Measurements from ENCODE around the gene MID1IP1. TPM values are rescaled to one million over a fixed set of nuclear protein-coding genes. Genes with fewer than 3 reads are reported as not detected.

MID1IP1 gene
- total RNA-seq (2016; rRNA removed; fragmentation: Illumina TruSeq; extraction: Trizol) (28.9 and 35.7 TPM in 2 replicates), polyA plus RNA-seq (2011; rRNA removed) (36.1 and 46.3 TPM in 2 replicates), polyA minus RNA-seq (2011; rRNA and poly(A)+ RNA removed; ENCODE audit: low replicate concordance) (50.4 and 50.8 TPM in 2 replicates), Bru-seq, nascent RNA (percentile 90 among the genes with signal in this experiment), BruChase-seq, experiment 1, labeled RNA remaining after a 6-hour chase (percentile 91 among the genes with signal in this experiment), BruChase-seq, experiment 2, labeled RNA remaining after a 2-hour chase (percentile 95 among the genes with signal in this experiment)
- total RNA-seq (2016; cell fraction: cytosol; rRNA removed; fragmentation: Illumina TruSeq; extraction: Trizol; ENCODE audit: low read depth) = 11.0 and 12.4 TPM in 2 replicates
- 28.3 and 35.8 TPM in 2 replicates for total RNA-seq (2016; cell fraction: insoluble cytoplasmic fraction; rRNA removed; fragmentation: Illumina TruSeq; extraction: Trizol)
- total RNA-seq (2016; cell fraction: membrane; rRNA removed; fragmentation: Illumina TruSeq; extraction: Trizol) = 24.7 and 25.8 TPM in 2 replicates
- total RNA-seq (2016; cell fraction: nucleus; rRNA removed; fragmentation: Illumina TruSeq; extraction: Trizol) = 18.5 and 18.6 TPM in 2 replicates
- polyA plus RNA-seq (2011; cell fraction: cytosol; rRNA removed) = 43.4 and 44.7 TPM in 2 replicates
- 29.8 and 32.9 TPM in 2 replicates for polyA plus RNA-seq (2011; cell fraction: nucleus; rRNA removed)
- 46.0 and 48.1 TPM in 2 replicates for polyA plus RNA-seq (2012)
- 4.4 and 5.1 TPM in 2 replicates for polyA plus RNA-seq (2016; cell fraction: cytosol; fragmentation: Illumina TruSeq; extraction: Trizol; ENCODE audit: low read depth)
- 28.2 and 32.4 TPM in 2 replicates for polyA plus RNA-seq (2016; cell fraction: insoluble cytoplasmic fraction; fragmentation: Illumina TruSeq; extraction: Trizol; ENCODE audit: low read depth)
- 10.8 and 11.2 TPM in 2 replicates for polyA plus RNA-seq (2016; cell fraction: membrane; fragmentation: Illumina TruSeq; extraction: Trizol; ENCODE audit: low read depth)
- polyA plus RNA-seq (2016; cell fraction: nucleus; fragmentation: Illumina TruSeq; extraction: Trizol; ENCODE audit: insufficient read depth, low read depth) = 30.7 and 31.4 TPM in 2 replicates
- polyA minus RNA-seq (2011; cell fraction: cytosol; rRNA and poly(A)+ RNA removed) = 29.9 and 30.2 TPM in 2 replicates
- 16.7 and 17.3 TPM in 2 replicates for polyA minus RNA-seq (2011; cell fraction: nucleus; rRNA and poly(A)+ RNA removed)
- long read RNA-seq, experiment 1, partial matches to known transcripts = 0 of 3 reads
- long read RNA-seq, experiment 1, other reads (novel, unspliced or antisense) = 1 of 3 reads
- long read RNA-seq, experiment 2, transcript MID1IP1-201 (2 exons, 2,536 nt) = major isoform, 123 of 221 reads
- long read RNA-seq, experiment 2, partial matches to known transcripts = 90 of 221 reads
- long read RNA-seq, experiment 2, other reads (novel, unspliced or antisense) = 8 of 221 reads

- WGBS (ENCODE audit: low lambda C conversion rate) = 1% methylated on average over 13 of the region's 32 CpGs
- Histone ChIP-seq H3K9me3 (ENCODE audit: low read length) (no peaks in the 10 kb centered on the region), H3K79me2 (ENCODE audit: insufficient read depth, low read length) (peaks cover 27% of the 10 kb centered on the region), H4K20me1 (ENCODE audit: insufficient read depth, low read length) (0 out of 2 replicates have a peak, but pooled peaks cover 2% of the 10 kb centered on the region), H3K4me3 (replicated peaks in 1 of 3; ENCODE audit: insufficient read depth in 1 of 3, low read depth in 2 of 3, low read length in 3 of 3) (peak within 1 kb of the TSS; percentile 63 to 76 (median 71)), H2AFZ (ENCODE audit: low read length) (peak within 1 kb of the TSS; percentile 85), H3K36me3 (replicated peaks in 1 of 2; ENCODE audit: control insufficient read depth in 1 of 2, insufficient read depth in 2 of 2, low read length in 2 of 2) (no peaks in the 10 kb centered on the region), H3K27me3 (ENCODE audit: control insufficient read depth in 1 of 2, insufficient read depth in 2 of 2, low read length in 2 of 2) (no peaks in the 10 kb centered on the region; a peak in 1 of 5 replicates), H3K9ac (ENCODE audit: insufficient read depth, low read depth, low read length) (peak within 1 kb of the TSS; percentile 95), H3K4me2 (ENCODE audit: low read depth, low read length) (peak within 1 kb of the TSS; percentile 74), H3K4me1 (ENCODE audit: insufficient read depth, low read length) (peaks cover 22% of the 10 kb centered on the region), H3K27ac (ENCODE audit: extremely low read length, insufficient read depth, low read length) (peak within 1 kb of the TSS; percentile 95)
- ATAC-seq = peak; percentile 58
- POLR2A ChIA-PET = interaction anchor here (2.5 kb wide), 1 partner anchor 181 kb away, joined by 11 read pairs; no protein-coding TSS in a partner anchor
- in situ Hi-C loops (cut with HindIII; ENCODE audit: extremely low pct_ligation_motif_present, low pct_unique_long_range_greater_than_20kb) = loop anchor here (25.0 kb wide), 1 partner anchor 186 kb away; no protein-coding TSS in a partner anchor
- intact Hi-C loops (cut with micrococcal nuclease; ENCODE audit: unreplicated experiment) = loop anchor here (1.0 to 5.0 kb wide), 4 partner anchors 174 to 454 kb away; no protein-coding TSS in a partner anchor
- CTCF ChIA-PET (ENCODE audit: low intra/inter-chr PET ratio, low total read pairs) = no interaction called here
- FAIRE-seq = peak; percentile 83
- peak; percentile 81 for DNase-seq (ENCODE audit: low spot score)
- no TSS peak for BruUV-seq (replicated peaks)
- TF ChIP-seq EP300 (IDR thresholded peaks at IDR 0.05; ENCODE audit: low read depth in 2 of 2, low read length in 2 of 2) (0 out of 4 replicates have a peak, but pooled peaks of 1 of the 2 experiments have one; percentile 10), EP300 (CRISPR knock-in tag; IDR thresholded peaks at IDR 0.05; ENCODE audit: borderline replicate concordance) (no peak), NAIF1 (CRISPR knock-in tag; IDR thresholded peaks at IDR 0.05; ENCODE audit: borderline replicate concordance) (peak; percentile 57; the same call in 1 of the 2 replicates), POLR2G (IDR thresholded peaks at IDR 0.05; ENCODE audit: low read depth, low read length) (peak; percentile 86), ZNF292 (CRISPR knock-in tag; IDR thresholded peaks at IDR 0.05; ENCODE audit: borderline replicate concordance, low read depth) (no peak), GFI1 (CRISPR knock-in tag; IDR thresholded peaks at IDR 0.05; ENCODE audit: borderline replicate concordance) (peak; percentile 32; the same call in 1 of the 2 replicates), USF2 (IDR thresholded peaks at IDR 0.05; ENCODE audit: low read depth, low read length) (no peak), USF2 (CRISPR knock-in tag; IDR thresholded peaks at IDR 0.05; ENCODE audit: borderline replicate concordance) (peak; percentile 66; the same call in 1 of the 2 replicates), RXRA (CRISPR knock-in tag; IDR thresholded peaks at IDR 0.05) (0 out of 2 replicates have a peak, but pooled peaks have one; percentile 27), HDAC1 (CRISPR knock-in tag; IDR thresholded peaks at IDR 0.05) (0 out of 2 replicates have a peak, but pooled peaks have one; percentile 22), THRA (CRISPR knock-in tag; IDR thresholded peaks at IDR 0.05; ENCODE audit: borderline replicate concordance) (no peak), CREB1 (IDR thresholded peaks at IDR 0.05) (peak; percentile 49; the same call in 1 of the 2 replicates), CREB1 (CRISPR knock-in tag; IDR thresholded peaks at IDR 0.05) (peak; percentile 46; the same call in 1 of the 2 replicates)
Measured at GRCh38 chrX:38800981-38801845, at the start of gene MID1IP1. Gene MID1IP1, plus strand, starts transcription at chrX:38801459. Its CDS starts 3,488 bp downstream, at chrX:38804947.
